Measurements from ENCODE around the gene ANGPTL2.

Gene ANGPTL2

GRCh38 chr9:127113191-127113972, 9.1 kb downstream of the ANGPTL2 start:
- ATAC-seq (ENCODE audit: low read depth), result no peak
- no peak for DNase-seq (ENCODE audit: low spot score)
- Histone ChIP-seq H3K36me3 (ENCODE audit: low read depth) (no peaks in the 10 kb centered on the region), H3K27ac (ENCODE audit: poor library complexity, severe bottlenecking) (no peak overlapping the region), H3K27me3 (ENCODE audit: insufficient read depth, poor library complexity, severe bottlenecking) (no peaks in the 10 kb centered on the region), H3K9me3 (ENCODE audit: severe bottlenecking) (no peaks in the 10 kb centered on the region), H3K4me3 (ENCODE audit: severe bottlenecking) (no peak overlapping the region), H3K4me1 (ENCODE audit: insufficient read depth, poor library complexity, severe bottlenecking) (peaks cover 9% of the 10 kb centered on the region)
- no peak for TF ChIP-seq CTCF (IDR thresholded peaks at IDR 0.05; ENCODE audit: poor library complexity, severe bottlenecking)

- Histone ChIP-seq H3K27ac (ENCODE audit: poor library complexity, severe bottlenecking) (no peak overlapping the region), H3K4me3 (ENCODE audit: severe bottlenecking) (no peak overlapping the region), H3K27me3 (ENCODE audit: insufficient read depth, poor library complexity, severe bottlenecking) (no peaks in the 10 kb centered on the region), H3K4me1 (ENCODE audit: insufficient read depth, poor library complexity, severe bottlenecking) (peaks cover 9% of the 10 kb centered on the region), H3K9me3 (ENCODE audit: severe bottlenecking) (no peaks in the 10 kb centered on the region), H3K36me3 (ENCODE audit: low read depth) (no peaks in the 10 kb centered on the region)
- DNase-seq (ENCODE audit: low spot score) (no peak), ATAC-seq (ENCODE audit: low read depth) (peak; percentile 64)
- TF ChIP-seq CTCF (IDR thresholded peaks at IDR 0.05; ENCODE audit: poor library complexity, severe bottlenecking), result no peak
Observed at GRCh38 chr9:127112735-127113161, 9.7 kb downstream of the ANGPTL2 start.

GRCh38 chr9:127112056-127112455, 10.4 kb downstream of the ANGPTL2 start:
- no peak overlapping the region for H3K4me3 ChIP-seq (ENCODE audit: severe bottlenecking)
- H3K4me1 ChIP-seq (ENCODE audit: insufficient read depth, poor library complexity, severe bottlenecking), result peaks cover 9% of the 10 kb centered on the region
- H3K36me3 ChIP-seq (ENCODE audit: low read depth), result no peaks in the 10 kb centered on the region
- no peaks in the 10 kb centered on the region for H3K27me3 ChIP-seq (ENCODE audit: insufficient read depth, poor library complexity, severe bottlenecking)
- DNase-seq (ENCODE audit: low spot score) (no peak), ATAC-seq (ENCODE audit: low read depth) (peak; percentile 24; the same call in 2 of the 3 replicates)
- H3K27ac ChIP-seq (ENCODE audit: poor library complexity, severe bottlenecking), result no peak overlapping the region
- TF ChIP-seq CTCF (IDR thresholded peaks at IDR 0.05; ENCODE audit: poor library complexity, severe bottlenecking), result no peak
- H3K9me3 ChIP-seq (ENCODE audit: severe bottlenecking), result no peaks in the 10 kb centered on the region

GRCh38 chr9:127109212-127109711, 13.2 kb downstream of the ANGPTL2 start:
- Histone ChIP-seq H3K27ac (ENCODE audit: poor library complexity, severe bottlenecking) (no peak overlapping the region), H3K4me3 (ENCODE audit: severe bottlenecking) (no peak overlapping the region), H3K4me1 (ENCODE audit: insufficient read depth, poor library complexity, severe bottlenecking) (peaks cover 9% of the 10 kb centered on the region), H3K36me3 (ENCODE audit: low read depth) (no peaks in the 10 kb centered on the region), H3K27me3 (ENCODE audit: insufficient read depth, poor library complexity, severe bottlenecking) (no peaks in the 10 kb centered on the region), H3K9me3 (ENCODE audit: severe bottlenecking) (no peaks in the 10 kb centered on the region)
- TF ChIP-seq CTCF (IDR thresholded peaks at IDR 0.05; ENCODE audit: poor library complexity, severe bottlenecking), result no peak
- ATAC-seq (ENCODE audit: low read depth) (no peak), DNase-seq (ENCODE audit: low spot score) (no peak)
